Measurements from ENCODE around the gene BMP4. TPM values are rescaled to one million over a fixed set of nuclear protein-coding genes. Genes with fewer than 3 reads are reported as not detected.

BMP4 gene
- total RNA-seq, 1 experiment from 2014 or later, result 0.87 TPM

GRCh38 chr14:53971521-53971920 lies 14.9 kb upstream of the BMP4 start:
- ChIA-PET CTCF (no interaction called here), POLR2A (no interaction called here)
- no peaks in the 10 kb centered on the region for H3K4me1 ChIP-seq (ENCODE audit: control insufficient read depth, insufficient read depth, low read length)
- no peak for ATAC-seq
- no peaks in the 10 kb centered on the region for H3K9me3 ChIP-seq (ENCODE audit: control insufficient read depth, insufficient read depth, low read depth, low read length)
- in situ Hi-C loops (cut with HindIII; ENCODE audit: low pct_unique_long_range_greater_than_20kb, low sequenced_read_pairs), result no loop called here
- H3K4me3 ChIP-seq (ENCODE audit: low read depth in 2 of 2, low read length in 2 of 2), result no peak overlapping the region
- no peak overlapping the region for H3K27ac ChIP-seq (ENCODE audit: low read length)
- H3K27me3 ChIP-seq (ENCODE audit: control insufficient read depth, insufficient read depth, low read length), result no peaks in the 10 kb centered on the region; the same call in 1 of the 2 replicates
- no peak for DNase-seq (ENCODE audit: low read depth, low spot score)
- no TSS peak for BruUV-seq (replicated peaks)
- intact Hi-C loops (cut with micrococcal nuclease; ENCODE audit: unreplicated experiment), result no loop called here
- no peaks in the 10 kb centered on the region for H3K36me3 ChIP-seq (ENCODE audit: control insufficient read depth, insufficient read depth, low read length)
- TF ChIP-seq SIN3A (IDR thresholded peaks at IDR 0.05; ENCODE audit: borderline replicate concordance, insufficient read depth, low read depth, low read length) (no peak), CTCF (IDR thresholded peaks at IDR 0.05) (no peak), POLR2AphosphoS5 (IDR thresholded peaks at IDR 0.05; ENCODE audit: low read depth, low read length) (no peak), TCF7L2 (IDR thresholded peaks at IDR 0.05; ENCODE audit: low read depth, low read length) (no peak), REST (IDR thresholded peaks at IDR 0.05; ENCODE audit: insufficient read depth in 1 of 2, low read depth in 2 of 2, low read length in 1 of 2) (no peak)

GRCh38 chr14:53969326-53969725 lies 12.7 kb upstream of the BMP4 start:
- Histone ChIP-seq H3K27ac (ENCODE audit: low read length) (no peak overlapping the region), H3K36me3 (ENCODE audit: control insufficient read depth, insufficient read depth, low read length) (no peaks in the 10 kb centered on the region), H3K4me1 (ENCODE audit: control insufficient read depth, insufficient read depth, low read length) (no peaks in the 10 kb centered on the region), H3K27me3 (ENCODE audit: control insufficient read depth, insufficient read depth, low read length) (peaks cover 3% of the 10 kb centered on the region; the same call in 1 of the 2 replicates), H3K4me3 (ENCODE audit: low read depth in 2 of 2, low read length in 2 of 2) (no peak overlapping the region), H3K9me3 (ENCODE audit: control insufficient read depth, insufficient read depth, low read depth, low read length) (no peaks in the 10 kb centered on the region)
- DNase-seq (ENCODE audit: low read depth, low spot score) (no peak), ATAC-seq (no peak)
- POLR2A ChIA-PET, result no interaction called here
- in situ Hi-C loops (cut with HindIII; ENCODE audit: low pct_unique_long_range_greater_than_20kb, low sequenced_read_pairs) (no loop called here), intact Hi-C loops (cut with micrococcal nuclease; ENCODE audit: unreplicated experiment) (no loop called here)
- TF ChIP-seq CTCF (IDR thresholded peaks at IDR 0.05), result no peak
- no peak for TF ChIP-seq POLR2AphosphoS5 (IDR thresholded peaks at IDR 0.05; ENCODE audit: low read depth, low read length)
- no peak for TF ChIP-seq SIN3A (IDR thresholded peaks at IDR 0.05; ENCODE audit: borderline replicate concordance, insufficient read depth, low read depth, low read length)
- TF ChIP-seq TCF7L2 (IDR thresholded peaks at IDR 0.05; ENCODE audit: low read depth, low read length), result no peak
- TF ChIP-seq REST (IDR thresholded peaks at IDR 0.05; ENCODE audit: insufficient read depth in 1 of 2, low read depth in 2 of 2, low read length in 1 of 2), result no peak
- CTCF ChIA-PET, result no interaction called here
- no TSS peak for BruUV-seq (replicated peaks)
